Upper lobe of left lung (tissue), 6 donors: Measurements from ENCODE around the gene RPL5. TPM values are rescaled to one million over a fixed set of nuclear protein-coding genes. Genes with fewer than 3 reads are reported as not detected.
A peak's percentile ranks its signal among the peaks of the same experiment; 100 is the strongest.

ENCODE experiments used
- ATAC-seq, 2 donors: fragments of 200-7000 bp; cut with Tn5 transposase; one replicate each; pipeline ENCODE4 v1.9.1; 2022; ENCODE audit warnings: mild to moderate bottlenecking in 2 of 2, moderate library complexity in 2 of 2; ENCODE audit not compliant: low FRiP score in 2 of 2
- DNase-seq, 2 donors: peaks; one replicate each; pipeline ENCODE4 v3.0.0-alpha.2; 2019 to 2020
- H3K27ac ChIP-seq, 4 donors: fragments of 200-600 bp; sonication (generic); one replicate each; pipeline ENCODE4 v1.5.1; 2016 to 2019
- H3K27me3 ChIP-seq, 4 donors: fragments of 200-600 bp; sonication (generic); one replicate each; pipeline ENCODE4 v1.5.1; 2017 to 2019
- H3K36me3 ChIP-seq, 4 donors: fragments of 200-600 bp; sonication (generic); one replicate each; pipeline ENCODE4 v1.5.1; 2016 to 2019
- H3K4me1 ChIP-seq, 4 donors: fragments of 200-600 bp; sonication (generic); one replicate each; pipeline ENCODE4 v1.5.1; 2018 to 2019
- H3K4me3 ChIP-seq, 4 donors: fragments of 200-600 bp; sonication (generic); one replicate each; pipeline ENCODE4 v1.5.1; 2017 to 2019; ENCODE audit warnings: mild to moderate bottlenecking in 2 of 4, moderate library complexity in 1 of 4
- H3K9me3 ChIP-seq, 4 donors: fragments of 200-600 bp; sonication (generic); one replicate each; pipeline ENCODE4 v1.5.1; 2018 to 2019
- CTCF ChIP-seq, 6 experiments: fragments of 450-650 bp in 4 of 6; fragments of 200-600 bp in 2 of 6; sonication (generic) in 2 of 6; IDR thresholded peaks; one replicate each; pipeline ENCODE4 v1.5.1; 2016 to 2019; ENCODE audit warnings: antibody characterized with exemption in 6 of 6
- EP300 ChIP-seq, 4 donors: sonication (generic); formaldehyde crosslinking; IDR thresholded peaks; one replicate each; pipeline ENCODE4 v1.5.1; 2017; ENCODE audit warnings: antibody characterized with exemption in 4 of 4, control low read depth in 2 of 4
- POLR2A ChIP-seq, 4 donors: fragments of 450-650 bp; IDR thresholded peaks; one replicate each; pipeline ENCODE4 v1.5.1; 2016 to 2017; ENCODE audit warnings: antibody characterized with exemption in 4 of 4, mild to moderate bottlenecking in 2 of 4
- POLR2AphosphoS5 ChIP-seq, 2 donors: sonication (generic); formaldehyde crosslinking; IDR thresholded peaks; one replicate each; pipeline ENCODE4 v1.5.1; 2017; ENCODE audit warnings: antibody characterized with exemption in 2 of 2
- WGBS, 2 donors: methylation state at CpG; one replicate each; pipeline ENCODE4 v1.1.5; 2017 to 2018; 5-methylcytosine and 5-hydroxymethylcytosine counted together
- total RNA-seq, 6 donors: library from RNA; depleted of rRNA in 4 of 6; stranded (reverse); fragments of >200 nt in 4 of 6; gene quantifications; one replicate each; pipeline versions ENCODE4 v1.1.0 to v1.2.1, GENCODE V29; 2016 to 2021
- donor health status: DM: no; HTN: no; CAD: no; lungs with moderate emphysema.
- donor health status: DM: no; HTN: yes; CAD: no; lungs with severe emphysema.

RPL5 gene
- total RNA-seq, 6 donors from 2014 or later = 716 to 1,207 (median 813) TPM

GRCh38 chr1:92857817-92858216, 26.0 kb downstream of the RPL5 start:
- no peak for DNase-seq
- H3K27me3 ChIP-seq = no peaks in the 10 kb centered on the region
- peaks cover 0 to 17% (median 3%) of the 10 kb centered on the region in 4 donors for H3K4me1 ChIP-seq
- TF ChIP-seq POLR2A (IDR thresholded peaks at IDR 0.05) (no peak), EP300 (IDR thresholded peaks at IDR 0.05) (no peak), CTCF (IDR thresholded peaks at IDR 0.05) (no peak), POLR2AphosphoS5 (IDR thresholded peaks at IDR 0.05) (no peak)
- no peaks in the 10 kb centered on the region for H3K9me3 ChIP-seq
- H3K27ac ChIP-seq = no peak overlapping the region
- H3K36me3 ChIP-seq = no peaks in the 10 kb centered on the region
- ATAC-seq = no peak
- WGBS, 2 donors = 83 to 86% methylated on average over 5 of the region's 5 CpGs
- no peak overlapping the region for H3K4me3 ChIP-seq

- no peaks in the 10 kb centered on the region for H3K9me3 ChIP-seq
- DNase-seq (peak in 1 of 2 donors; percentile 32), ATAC-seq (peak; percentile 91 to 95)
- H3K36me3 ChIP-seq = no peaks in the 10 kb centered on the region
- no peaks in the 10 kb centered on the region for H3K27me3 ChIP-seq
- peak overlapping the region in 2 of 4 donors; percentile 9 to 24 for H3K4me3 ChIP-seq
- peaks cover 0 to 9% (median 1%) of the 10 kb centered on the region in 4 donors for H3K4me1 ChIP-seq
- 28 to 37% methylated on average over 12 to 13 of the region's 13 CpGs for WGBS, 2 donors
- peak in 1 of 4 donors; percentile 17 for TF ChIP-seq POLR2A (IDR thresholded peaks at IDR 0.05)
- no peak for TF ChIP-seq POLR2AphosphoS5 (IDR thresholded peaks at IDR 0.05)
- TF ChIP-seq CTCF (IDR thresholded peaks at IDR 0.05) = peak; percentile 81 to 99 (median 96)
- TF ChIP-seq EP300 (IDR thresholded peaks at IDR 0.05) = no peak
- H3K27ac ChIP-seq = no peak overlapping the region
These were observed 26.9 kb downstream of the RPL5 start for GRCh38 chr1:92858564-92859399.

- 61 to 64% methylated on average over 7 of the region's 7 CpGs for WGBS, 2 donors
- Histone ChIP-seq H3K4me1 (peaks cover 0 to 9% (median under 1%) of the 10 kb centered on the region in 4 donors), H3K36me3 (no peaks in the 10 kb centered on the region), H3K9me3 (no peaks in the 10 kb centered on the region), H3K27me3 (no peaks in the 10 kb centered on the region), H3K27ac (no peak overlapping the region), H3K4me3 (peak overlapping the region in 2 of 4 donors; percentile 9 to 24)
- TF ChIP-seq CTCF (IDR thresholded peaks at IDR 0.05) (no peak), POLR2A (IDR thresholded peaks at IDR 0.05) (no peak), EP300 (IDR thresholded peaks at IDR 0.05) (no peak), POLR2AphosphoS5 (IDR thresholded peaks at IDR 0.05) (no peak)
- ATAC-seq (no peak), DNase-seq (no peak)
These were observed 27.7 kb downstream of the RPL5 start for GRCh38 chr1:92859400-92860039.

GRCh38 chr1:92862605-92863004, 30.8 kb downstream of the RPL5 start:
- ATAC-seq (no peak), DNase-seq (no peak)
- TF ChIP-seq POLR2A (IDR thresholded peaks at IDR 0.05) (no peak), POLR2AphosphoS5 (IDR thresholded peaks at IDR 0.05) (no peak), CTCF (IDR thresholded peaks at IDR 0.05) (no peak), EP300 (IDR thresholded peaks at IDR 0.05) (no peak)
- H3K27ac ChIP-seq = no peak overlapping the region
- H3K4me3 ChIP-seq = no peak overlapping the region
- peaks cover 0 to 9% (median 0%) of the 10 kb centered on the region in 4 donors for H3K4me1 ChIP-seq
- no peaks in the 10 kb centered on the region for H3K36me3 ChIP-seq
- WGBS, 2 donors = 83% methylated on average over 4 of the region's 4 CpGs
- H3K27me3 ChIP-seq = no peaks in the 10 kb centered on the region
- H3K9me3 ChIP-seq = no peaks in the 10 kb centered on the region
